WERI-Rb-1 (cell line): ENCODE measurements around the gene PCP4L1.
A peak's percentile ranks its signal among the peaks of the same experiment; 100 is the strongest.

Experiments
- DNase-seq: peaks from one replicate; pipeline ENCODE4 v3.0.0-alpha.2; 2020
- H3K27ac ChIP-seq: fragments of 250-450 bp; sonication (Bioruptor Pico); 2 replicates; pipeline ENCODE4 v1.5.1; 2020; ENCODE audit warnings: mild to moderate bottlenecking, moderate library complexity
- H3K27me3 ChIP-seq: fragments of 250-450 bp; sonication (Bioruptor Pico); 2 replicates; pipeline ENCODE4 v1.5.1; 2021; ENCODE audit warnings: mild to moderate bottlenecking, low read depth, moderate library complexity; ENCODE audit not compliant: insufficient read depth, severe bottlenecking
- H3K36me3 ChIP-seq: fragments of 250-450 bp; sonication (Bioruptor Pico); 2 replicates; pipeline ENCODE4 v1.5.1; 2020; ENCODE audit warnings: mild to moderate bottlenecking, moderate library complexity
- H3K4me3 ChIP-seq: 2 replicates; pipeline ENCODE4 v1.5.1; 2011; ENCODE audit warnings: low read depth, mild to moderate bottlenecking, control low read depth, low read length
- H3K9me3 ChIP-seq: fragments of 250-450 bp; sonication (Bioruptor Pico); 2 replicates; pipeline ENCODE4 v1.5.1; 2021; ENCODE audit warnings: mild to moderate bottlenecking, moderate library complexity; ENCODE audit not compliant: severe bottlenecking
- TF ChIP-seq, protein P1 (sequence below): IDR thresholded peaks from 2 replicates; pipeline ENCODE4 v1.5.1; 2011; ENCODE audit warnings: low read depth, mild to moderate bottlenecking, control low read depth, inconsistent platforms, low read length

PCP4L1 gene

GRCh38 chr1:161258439-161259344 is at the start of gene PCP4L1:
Gene PCP4L1 (plus strand): TSS chr1:161258745. CDS start chr1:161258975, 230 bp downstream.
- Histone ChIP-seq H3K36me3 (no peaks in the 10 kb centered on the region), H3K27ac (no peak within 1 kb of the TSS), H3K9me3 (peaks cover 33% of the 10 kb centered on the region), H3K4me3 (peak within 1 kb of the TSS; percentile 26), H3K27me3 (peaks cover 95% of the 10 kb centered on the region)
- peak; percentile 53 for DNase-seq
- TF ChIP-seq, protein P1, sequence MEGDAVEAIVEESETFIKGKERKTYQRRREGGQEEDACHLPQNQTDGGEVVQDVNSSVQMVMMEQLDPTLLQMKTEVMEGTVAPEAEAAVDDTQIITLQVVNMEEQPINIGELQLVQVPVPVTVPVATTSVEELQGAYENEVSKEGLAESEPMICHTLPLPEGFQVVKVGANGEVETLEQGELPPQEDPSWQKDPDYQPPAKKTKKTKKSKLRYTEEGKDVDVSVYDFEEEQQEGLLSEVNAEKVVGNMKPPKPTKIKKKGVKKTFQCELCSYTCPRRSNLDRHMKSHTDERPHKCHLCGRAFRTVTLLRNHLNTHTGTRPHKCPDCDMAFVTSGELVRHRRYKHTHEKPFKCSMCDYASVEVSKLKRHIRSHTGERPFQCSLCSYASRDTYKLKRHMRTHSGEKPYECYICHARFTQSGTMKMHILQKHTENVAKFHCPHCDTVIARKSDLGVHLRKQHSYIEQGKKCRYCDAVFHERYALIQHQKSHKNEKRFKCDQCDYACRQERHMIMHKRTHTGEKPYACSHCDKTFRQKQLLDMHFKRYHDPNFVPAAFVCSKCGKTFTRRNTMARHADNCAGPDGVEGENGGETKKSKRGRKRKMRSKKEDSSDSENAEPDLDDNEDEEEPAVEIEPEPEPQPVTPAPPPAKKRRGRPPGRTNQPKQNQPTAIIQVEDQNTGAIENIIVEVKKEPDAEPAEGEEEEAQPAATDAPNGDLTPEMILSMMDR = no peak

DNA sequence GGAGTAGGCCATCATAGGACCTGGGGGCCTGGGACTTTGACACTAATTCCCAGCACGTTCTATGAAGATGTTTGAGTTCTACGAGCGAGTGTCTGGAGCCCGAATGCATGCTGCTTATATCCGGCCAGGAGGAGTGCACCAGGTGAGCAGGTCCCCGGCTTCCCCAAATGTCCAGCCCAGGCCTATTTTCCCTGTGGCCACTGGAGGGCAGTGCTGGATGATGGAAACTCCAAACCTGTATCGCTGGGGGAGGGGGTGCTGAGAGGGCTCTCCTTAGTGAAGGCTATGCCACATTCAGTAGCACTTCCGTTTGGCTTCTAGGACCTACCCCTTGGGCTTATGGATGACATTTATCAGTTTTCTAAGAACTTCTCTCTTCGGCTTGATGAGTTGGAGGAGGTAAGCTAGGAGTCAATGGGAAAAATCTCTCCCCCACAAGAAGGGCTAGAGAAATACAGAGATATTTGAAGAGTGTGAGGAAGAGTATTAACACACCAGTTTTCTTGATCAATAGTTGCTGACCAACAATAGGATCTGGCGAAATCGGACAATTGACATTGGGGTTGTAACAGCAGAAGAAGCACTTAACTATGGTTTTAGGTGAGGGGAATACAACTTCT is 48.6 kb upstream of the PCP4L1 start:
- DNase-seq = peak; percentile 95
- H3K36me3 ChIP-seq = peaks cover 83% of the 10 kb centered on the region
- H3K4me3 ChIP-seq = no peak overlapping the region
- no peak overlapping the region for H3K27ac ChIP-seq
- H3K9me3 ChIP-seq = no peaks in the 10 kb centered on the region
- TF ChIP-seq, protein P1 = peak; percentile 98
- H3K27me3 ChIP-seq = no peaks in the 10 kb centered on the region

GRCh38 chr1:161214369-161214768 is 44.2 kb upstream of the PCP4L1 start:
- Histone ChIP-seq H3K27ac (no peak overlapping the region), H3K36me3 (peaks cover 57% of the 10 kb centered on the region)
- DNase-seq = no peak

GRCh38 chr1:161215076-161215475 is 43.5 kb upstream of the PCP4L1 start, which contains the start of gene FCER1G:
Gene FCER1G (plus strand): TSS chr1:161215295. CDS start chr1:161215322, 27 bp downstream.
- no peak for DNase-seq
- Histone ChIP-seq H3K27ac (no peak within 1 kb of the TSS), H3K36me3 (peaks cover 50% of the 10 kb centered on the region), H3K9me3 (no peaks in the 10 kb centered on the region), H3K27me3 (no peaks in the 10 kb centered on the region), H3K4me3 (no peak within 1 kb of the TSS)
- TF ChIP-seq, protein P1 = no peak

More at GRCh38 chr1:161214369-161214768, 44.2 kb upstream of the PCP4L1 start:
- Histone ChIP-seq H3K9me3 (no peaks in the 10 kb centered on the region), H3K4me3 (no peak overlapping the region), H3K27me3 (no peaks in the 10 kb centered on the region)
- TF ChIP-seq, protein P1 = no peak

DNA sequence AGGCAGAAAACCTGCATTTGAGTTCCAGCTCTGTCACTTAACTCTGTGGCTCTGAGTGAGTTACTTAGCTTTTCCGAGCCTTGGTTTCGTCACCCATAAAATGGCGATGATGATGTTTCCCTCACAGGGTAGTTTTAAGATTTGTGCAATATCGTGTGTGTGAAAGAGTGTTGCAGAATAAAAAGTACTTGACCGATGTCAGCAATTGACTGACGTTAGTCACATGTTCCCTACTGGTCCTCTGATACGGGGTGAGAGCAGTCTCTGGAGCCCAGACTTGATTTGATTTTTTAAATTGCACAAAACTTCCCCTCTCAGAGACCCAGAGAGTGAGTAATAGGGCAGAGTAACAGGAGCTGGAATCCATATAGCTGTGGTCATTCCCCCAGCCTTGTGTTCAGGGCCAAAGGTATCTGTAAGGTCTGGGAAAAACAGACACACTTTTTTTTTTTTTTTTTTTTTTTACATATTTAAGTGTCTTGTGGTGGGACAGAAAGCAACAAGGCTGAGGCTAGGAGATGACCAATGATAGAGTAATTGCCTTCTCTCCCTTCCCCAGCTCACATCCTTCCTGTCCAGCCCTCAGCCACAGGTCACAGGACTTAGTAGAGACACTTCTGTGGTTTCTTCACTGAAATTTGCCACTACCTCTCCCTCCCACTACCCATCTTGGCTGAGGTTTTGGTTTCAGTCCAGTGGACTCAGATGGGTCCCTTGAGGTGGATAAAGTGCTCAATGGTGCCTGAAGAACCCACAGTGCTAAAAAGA is 41.4 kb upstream of the PCP4L1 start:
- Histone ChIP-seq H3K27ac (no peak overlapping the region), H3K4me3 (no peak overlapping the region), H3K27me3 (no peaks in the 10 kb centered on the region), H3K36me3 (peaks cover 29% of the 10 kb centered on the region), H3K9me3 (peaks cover under 1% of the 10 kb centered on the region)
- no peak for DNase-seq
- TF ChIP-seq, protein P1 = no peak
